ENCODE measurements around the gene PLCH1. TPM values are rescaled to one million over a fixed set of nuclear protein-coding genes. Genes with fewer than 3 reads are reported as not detected.

The PLCH1 gene
- total RNA-seq, 1 experiment from 2014 or later, result 3.8 TPM

GRCh38 chr3:155572085-155572484, 172.8 kb downstream of the PLCH1 start (continued):
- TF ChIP-seq CTCF (IDR thresholded peaks at IDR 0.05 in 2 of 3, conservative IDR thresholded peaks at IDR 0.05 in 1 of 3; ENCODE audit: borderline replicate concordance in 1 of 3, insufficient read depth in 1 of 3, low read depth in 2 of 3, low read length in 2 of 3), result no peak

- H3K9ac ChIP-seq (ENCODE audit: low read length), result no peak overlapping the region
- no peak for ATAC-seq
- no peak overlapping the region for H3K27ac ChIP-seq (ENCODE audit: low read depth, low read length)
- H3K36me3 ChIP-seq (ENCODE audit: control insufficient read depth in 1 of 2, insufficient read depth in 2 of 2, low read length in 2 of 2), result no peaks in the 10 kb centered on the region
- no peaks in the 10 kb centered on the region for H4K20me1 ChIP-seq (ENCODE audit: insufficient read depth)
- POLR2A ChIA-PET, result no interaction called here
- H3K79me2 ChIP-seq (ENCODE audit: insufficient read depth, low read length), result no peaks in the 10 kb centered on the region
- no peak overlapping the region for H2AFZ ChIP-seq (ENCODE audit: low read depth, low read length, poor library complexity, severe bottlenecking)
- no peaks in the 10 kb centered on the region for H3K4me1 ChIP-seq (ENCODE audit: control insufficient read depth in 1 of 2, insufficient read depth in 2 of 2, low read length in 2 of 2)
- RAD21 ChIA-PET (ENCODE audit: low non-redundant PET in 1 of 2, low total read pairs in 2 of 2, uncharacterized antibody in 2 of 2, unreplicated experiment in 2 of 2), result no interaction called here
- no peaks in the 10 kb centered on the region for H3K27me3 ChIP-seq (ENCODE audit: insufficient read depth, low read length)
- no peaks in the 10 kb centered on the region for H3K9me2 ChIP-seq (ENCODE audit: insufficient read depth)
- BruUV-seq (replicated peaks), result no TSS peak
- no peak overlapping the region for H3K4me3 ChIP-seq (replicated peaks in 1 of 2; ENCODE audit: low read depth in 1 of 2, low read length in 2 of 2)
- CTCF ChIA-PET, result no interaction called here
- no peaks in the 10 kb centered on the region for H3K9me3 ChIP-seq (ENCODE audit: control insufficient read depth in 1 of 2, insufficient read depth in 1 of 2, low read depth in 1 of 2, low read length in 2 of 2)
- intact Hi-C loops (cut with micrococcal nuclease), result no loop called here
- no peak for DNase-seq (ENCODE audit: low read depth, low spot score)
- H3K4me2 ChIP-seq (ENCODE audit: low read length), result no peak overlapping the region
- TF ChIP-seq SIN3A (IDR thresholded peaks at IDR 0.05; ENCODE audit: low read depth) (no peak), EZH2 (IDR thresholded peaks at IDR 0.05) (no peak), CBX3 (IDR thresholded peaks at IDR 0.05; ENCODE audit: low read depth) (no peak), ZNF274 (IDR thresholded peaks at IDR 0.05; ENCODE audit: low read depth, low read length) (no peak), YY1 (IDR thresholded peaks at IDR 0.05; ENCODE audit: extremely low read depth, insufficient replicate concordance, low read depth, low read length) (no peak), ELF1 (IDR thresholded peaks at IDR 0.05; ENCODE audit: borderline replicate concordance, low read depth) (no peak), MAX (IDR thresholded peaks at IDR 0.05) (no peak), SP1 (IDR thresholded peaks at IDR 0.05; ENCODE audit: low read depth) (no peak), EGR1 (IDR thresholded peaks at IDR 0.05; ENCODE audit: low read depth) (no peak), POLR2A (IDR thresholded peaks at IDR 0.05; ENCODE audit: borderline replicate concordance, extremely low read depth, insufficient read depth, insufficient read length) (no peak), ATF3 (IDR thresholded peaks at IDR 0.05) (no peak), CTCF (IDR thresholded peaks at IDR 0.05 in 2 of 3, conservative IDR thresholded peaks at IDR 0.05 in 1 of 3; ENCODE audit: borderline replicate concordance in 1 of 3, insufficient read depth in 1 of 3, low read depth in 2 of 3, low read length in 2 of 3) (no peak), REST (IDR thresholded peaks at IDR 0.05; ENCODE audit: low read depth) (no peak), ZBTB33 (IDR thresholded peaks at IDR 0.05; ENCODE audit: extremely low read depth, insufficient replicate concordance, low read length) (no peak), RAD21 (IDR thresholded peaks at IDR 0.05; ENCODE audit: low read depth) (no peak)
Measured at GRCh38 chr3:155568295-155568694, 176.6 kb downstream of the PLCH1 start.
